ENCODE data around the gene KCNQ2. TPM values are rescaled to one million over a fixed set of nuclear protein-coding genes. Genes with fewer than 3 reads are reported as not detected.
A peak's percentile ranks its signal among the peaks of the same experiment; 100 is the strongest.

KCNQ2 gene
- total RNA-seq, 1 donor from 2014 or later = 39.5 TPM

GRCh38 chr20:63467294-63468083 is 5.0 kb downstream of the KCNQ2 start:
- Histone ChIP-seq H3K9me3 (ENCODE audit: low read depth) (no peaks in the 10 kb centered on the region), H3K4me1 (peaks cover 26% of the 10 kb centered on the region), H3K9ac (no peak overlapping the region), H3F3A (ENCODE audit: low read depth) (no peaks in the 10 kb centered on the region), H3K4me3 (no peak overlapping the region), H3K79me2 (ENCODE audit: low read depth) (peaks cover 86% of the 10 kb centered on the region), H4K20me1 (ENCODE audit: low read depth) (peaks cover 82% of the 10 kb centered on the region), H2AFZ (replicated peaks) (no peak overlapping the region), H3K27ac (no peak overlapping the region), H3K4me2 (no peak overlapping the region), H3K27me3 (no peaks in the 10 kb centered on the region), H3K36me3 (no peaks in the 10 kb centered on the region)
- Mint-ChIP-seq H3K9me3 (no peaks in the 10 kb centered on the region), H3K27me3 (ENCODE audit: insufficient read depth, low read depth) (no peaks in the 10 kb centered on the region), H3K4me3 (peak overlapping the region; percentile 9), H3K4me1 (peaks cover 49% of the 10 kb centered on the region), H3K27ac (peak overlapping the region; percentile 65), H3K36me3 (no peaks in the 10 kb centered on the region)
- TF ChIP-seq EZH2phosphoT487 (IDR thresholded peaks at IDR 0.05) (no peak), CTCF (IDR thresholded peaks at IDR 0.05) (no peak), EZH2 (IDR thresholded peaks at IDR 0.05) (no peak)
- DNase-seq (ENCODE audit: low spot score) = no peak

- peaks cover 87% of the 10 kb centered on the region for H3K79me2 ChIP-seq (ENCODE audit: low read depth)
- H3K27ac Mint-ChIP-seq = peak overlapping the region; percentile 65
Measured at GRCh38 chr20:63466861-63467260, 5.6 kb downstream of the KCNQ2 start.

DNA sequence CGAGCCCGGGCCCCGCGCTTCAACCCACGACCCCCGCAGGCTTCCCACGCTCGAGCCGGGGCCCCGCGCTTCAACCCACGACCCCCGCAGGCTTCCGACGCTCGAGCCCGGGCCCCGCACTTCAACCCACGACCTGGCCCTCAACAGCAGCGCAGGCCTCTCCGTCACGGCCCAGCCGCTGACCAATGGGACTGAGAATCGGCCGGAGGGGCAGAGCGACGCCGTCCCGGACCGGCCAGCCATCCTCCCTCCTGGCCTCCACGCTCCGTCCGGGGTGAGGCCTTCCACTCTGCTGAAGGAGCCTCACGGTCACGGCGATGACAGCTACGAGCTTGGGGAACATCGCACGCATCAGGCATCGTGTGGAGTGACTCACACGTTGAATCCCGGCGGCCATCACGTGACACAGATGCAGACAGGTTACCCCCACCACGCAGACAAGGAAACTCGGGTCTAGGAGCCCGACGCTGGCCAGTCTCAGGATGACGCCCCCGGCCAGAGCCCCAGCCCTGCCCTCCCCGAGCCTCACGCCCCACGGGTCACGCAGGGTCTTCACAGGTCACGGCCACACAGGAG is 6.1 kb downstream of the KCNQ2 start:
- Histone ChIP-seq H3K4me2 (no peak overlapping the region), H3K27ac (no peak overlapping the region), H3K9ac (no peak overlapping the region), H4K20me1 (ENCODE audit: low read depth) (peaks cover 93% of the 10 kb centered on the region), H3F3A (ENCODE audit: low read depth) (no peaks in the 10 kb centered on the region), H3K79me2 (ENCODE audit: low read depth) (peaks cover 82% of the 10 kb centered on the region), H3K4me3 (no peak overlapping the region), H3K27me3 (no peaks in the 10 kb centered on the region), H3K4me1 (peaks cover 26% of the 10 kb centered on the region), H3K36me3 (no peaks in the 10 kb centered on the region), H3K9me3 (ENCODE audit: low read depth) (no peaks in the 10 kb centered on the region), H2AFZ (replicated peaks) (no peak overlapping the region)
- no peak for DNase-seq (ENCODE audit: low spot score)
- no peak overlapping the region for H3K4me3 Mint-ChIP-seq
- H3K27me3 Mint-ChIP-seq (ENCODE audit: insufficient read depth, low read depth) = no peaks in the 10 kb centered on the region
- peaks cover 51% of the 10 kb centered on the region for H3K4me1 Mint-ChIP-seq
- no peak overlapping the region for H3K27ac Mint-ChIP-seq
- no peak for TF ChIP-seq EZH2phosphoT487 (IDR thresholded peaks at IDR 0.05)
- no peak for TF ChIP-seq CTCF (IDR thresholded peaks at IDR 0.05)
- TF ChIP-seq EZH2 (IDR thresholded peaks at IDR 0.05) = no peak
- no peaks in the 10 kb centered on the region for H3K36me3 Mint-ChIP-seq
- no peaks in the 10 kb centered on the region for H3K9me3 Mint-ChIP-seq

More at GRCh38 chr20:63466861-63467260, 5.6 kb downstream of the KCNQ2 start:
- Histone ChIP-seq H3K27me3 (no peaks in the 10 kb centered on the region), H3K9ac (no peak overlapping the region), H3K4me3 (no peak overlapping the region), H3K9me3 (ENCODE audit: low read depth) (no peaks in the 10 kb centered on the region), H3K27ac (no peak overlapping the region), H3K36me3 (no peaks in the 10 kb centered on the region), H3K4me2 (no peak overlapping the region), H2AFZ (replicated peaks) (no peak overlapping the region), H4K20me1 (ENCODE audit: low read depth) (peaks cover 88% of the 10 kb centered on the region), H3F3A (ENCODE audit: low read depth) (no peaks in the 10 kb centered on the region), H3K4me1 (peaks cover 26% of the 10 kb centered on the region)
- DNase-seq (ENCODE audit: low spot score) = no peak
- TF ChIP-seq EZH2phosphoT487 (IDR thresholded peaks at IDR 0.05) (no peak), CTCF (IDR thresholded peaks at IDR 0.05) (no peak), EZH2 (IDR thresholded peaks at IDR 0.05) (no peak)
- Mint-ChIP-seq H3K36me3 (no peaks in the 10 kb centered on the region), H3K4me3 (no peak overlapping the region), H3K9me3 (no peaks in the 10 kb centered on the region), H3K4me1 (peaks cover 51% of the 10 kb centered on the region), H3K27me3 (ENCODE audit: insufficient read depth, low read depth) (no peaks in the 10 kb centered on the region)
